A673 (cell line): ENCODE measurements around the gene LARGE1. TPM values are rescaled to one million over a fixed set of nuclear protein-coding genes. Genes with fewer than 3 reads are reported as not detected.

ENCODE experiments used
- BruUV-seq: library from RNA; stranded (reverse); fragments of 400-500 nt; replicated peaks from 2 replicates; lab custom pipeline; 2021; lab: Mats Ljungman, UMichigan
- CTCF ChIA-PET: fragments of 300-600 bp; sonication (Branson Sonifier 250); formaldehyde crosslinking; loops from one replicate; lab custom pipeline; 2022; ENCODE audit warnings: antibody characterized with exemption; lab: Charles Lee
- POLR2A ChIA-PET: fragments of 300-600 bp; sonication (Branson Sonifier 250); formaldehyde crosslinking; loops from one replicate; lab custom pipeline; 2022; ENCODE audit warnings: antibody characterized with exemption; ENCODE audit not compliant: low non-redundant PET; lab: Charles Lee
- DNase-seq: peaks from one replicate; pipeline ENCODE4 v3.0.0-alpha.2; 2015; ENCODE audit warnings: low spot score
- H3K27ac ChIP-seq: fragments of 200-600 bp; sonication (generic); 2 replicates; pipeline ENCODE4 v1.5.1; 2016; ENCODE audit warnings: mixed run types, low read depth, mild to moderate bottlenecking, mixed read lengths, antibody characterized with exemption, low read length; ENCODE audit not compliant: poor library complexity, severe bottlenecking
- H3K27me3 ChIP-seq: fragments of 200-600 bp; sonication (generic); replicated peaks from 2 replicates; pipeline ENCODE4 v1.6.1; 2017; ENCODE audit warnings: mixed run types, low read depth, mild to moderate bottlenecking, mixed read lengths, antibody characterized with exemption, low read length; ENCODE audit not compliant: insufficient read depth, poor library complexity
- H3K36me3 ChIP-seq: fragments of 200-600 bp; sonication (generic); 2 replicates; pipeline ENCODE4 v1.6.1; 2016; ENCODE audit warnings: mixed run types, mild to moderate bottlenecking, mixed read lengths, antibody characterized with exemption, low read length; ENCODE audit not compliant: insufficient read depth, poor library complexity, severe bottlenecking
- H3K4me1 ChIP-seq: fragments of 200-600 bp; sonication (generic); 2 replicates; pipeline ENCODE4 v1.6.1; 2017; ENCODE audit warnings: mixed run types, mild to moderate bottlenecking, mixed read lengths, antibody characterized with exemption, low read length; ENCODE audit not compliant: insufficient read depth, poor library complexity, severe bottlenecking
- H3K4me3 ChIP-seq: fragments of 200-600 bp; sonication (generic); 2 replicates; pipeline ENCODE4 v1.5.1; 2016; ENCODE audit warnings: low read depth, mixed run types, mild to moderate bottlenecking, mixed read lengths, low read length; ENCODE audit not compliant: poor library complexity, severe bottlenecking
- H3K9me3 ChIP-seq: fragments of 200-600 bp; sonication (generic); 2 replicates; pipeline ENCODE4 v1.6.1; 2016; ENCODE audit warnings: mixed run types, low read depth, mild to moderate bottlenecking, mixed read lengths, antibody characterized with exemption, low read length; ENCODE audit not compliant: poor library complexity, severe bottlenecking
- EZH2 ChIP-seq: fragments of 200-600 bp; sonication (generic); IDR thresholded peaks from 2 replicates; pipeline ENCODE4 v1.6.1; 2017; ENCODE audit warnings: borderline replicate concordance, low read depth, mild to moderate bottlenecking, mixed read lengths, antibody characterized with exemption, low read length; ENCODE audit not compliant: poor library complexity, severe bottlenecking
- intact Hi-C: fragments of 100-400 bp; cut with micrococcal nuclease; formaldehyde crosslinking; loops from one replicate; pipeline ENCODE4 v1.10.0; 2022; ENCODE audit not compliant: unreplicated experiment
- total RNA-seq: library from RNA; stranded (reverse); gene quantifications from 2 replicates; pipeline ENCODE4 v1.2.3, GENCODE V29; 2021
- TF ChIP-seq, protein P1 (sequence below): fragments of 300-800, 200-600 bp; sonication (generic); conservative IDR thresholded peaks from 2 replicates; pipeline ENCODE4 v1.5.1; 2017; ENCODE audit warnings: low read depth, mild to moderate bottlenecking, antibody characterized with exemption, low read length, moderate library complexity, mixed read lengths

Gene LARGE1
- total RNA-seq, 1 experiment from 2014 or later, result not detected

GRCh38 chr22:33962409-33962808, 42.1 kb upstream of the LARGE1 start:
- H3K9me3 ChIP-seq, result peaks cover 9% of the 10 kb centered on the region
- POLR2A ChIA-PET, result no interaction called here
- no peaks in the 10 kb centered on the region for H3K27me3 ChIP-seq
- no peak for TF ChIP-seq EZH2
- TF ChIP-seq, protein P1, sequence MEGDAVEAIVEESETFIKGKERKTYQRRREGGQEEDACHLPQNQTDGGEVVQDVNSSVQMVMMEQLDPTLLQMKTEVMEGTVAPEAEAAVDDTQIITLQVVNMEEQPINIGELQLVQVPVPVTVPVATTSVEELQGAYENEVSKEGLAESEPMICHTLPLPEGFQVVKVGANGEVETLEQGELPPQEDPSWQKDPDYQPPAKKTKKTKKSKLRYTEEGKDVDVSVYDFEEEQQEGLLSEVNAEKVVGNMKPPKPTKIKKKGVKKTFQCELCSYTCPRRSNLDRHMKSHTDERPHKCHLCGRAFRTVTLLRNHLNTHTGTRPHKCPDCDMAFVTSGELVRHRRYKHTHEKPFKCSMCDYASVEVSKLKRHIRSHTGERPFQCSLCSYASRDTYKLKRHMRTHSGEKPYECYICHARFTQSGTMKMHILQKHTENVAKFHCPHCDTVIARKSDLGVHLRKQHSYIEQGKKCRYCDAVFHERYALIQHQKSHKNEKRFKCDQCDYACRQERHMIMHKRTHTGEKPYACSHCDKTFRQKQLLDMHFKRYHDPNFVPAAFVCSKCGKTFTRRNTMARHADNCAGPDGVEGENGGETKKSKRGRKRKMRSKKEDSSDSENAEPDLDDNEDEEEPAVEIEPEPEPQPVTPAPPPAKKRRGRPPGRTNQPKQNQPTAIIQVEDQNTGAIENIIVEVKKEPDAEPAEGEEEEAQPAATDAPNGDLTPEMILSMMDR, result no peak
- no peak overlapping the region for H3K4me3 ChIP-seq
- no peak overlapping the region for H3K27ac ChIP-seq
- CTCF ChIA-PET, result no interaction called here
- intact Hi-C loops, result no loop called here
- H3K4me1 ChIP-seq, result no peaks in the 10 kb centered on the region
- no TSS peak for BruUV-seq
- DNase-seq, result no peak
- no peaks in the 10 kb centered on the region for H3K36me3 ChIP-seq

DNA sequence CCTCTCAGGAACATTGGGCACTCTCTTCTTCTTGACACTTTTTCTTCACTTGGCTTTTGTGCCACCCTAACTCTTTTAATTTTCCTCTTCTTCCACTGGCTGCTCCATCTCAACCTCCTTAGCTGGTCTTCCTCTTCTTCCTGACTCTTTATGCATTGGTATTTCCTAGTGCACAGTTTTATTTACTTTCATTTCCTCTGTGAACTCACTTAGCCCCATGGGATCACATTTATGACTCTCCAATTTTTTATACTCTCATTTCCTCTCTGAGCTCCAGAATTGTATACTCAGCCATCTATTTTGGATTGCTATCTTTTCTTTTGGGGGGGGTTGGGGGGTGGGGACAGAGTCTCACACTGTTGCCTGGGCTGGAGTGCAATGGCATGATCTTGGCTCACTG, 38.5 kb upstream of the LARGE1 start:
- H3K4me3 ChIP-seq, result no peak overlapping the region
- TF ChIP-seq, protein P1, result no peak
- TF ChIP-seq EZH2, result no peak
- intact Hi-C loops, result no loop called here
- BruUV-seq, result no TSS peak
- H3K27ac ChIP-seq, result no peak overlapping the region
- CTCF ChIA-PET, result no interaction called here
- H3K4me1 ChIP-seq, result no peaks in the 10 kb centered on the region
- peaks cover 10% of the 10 kb centered on the region for H3K9me3 ChIP-seq
- POLR2A ChIA-PET, result no interaction called here
- H3K27me3 ChIP-seq, result no peaks in the 10 kb centered on the region
- no peak for DNase-seq
- no peaks in the 10 kb centered on the region for H3K36me3 ChIP-seq

DNA sequence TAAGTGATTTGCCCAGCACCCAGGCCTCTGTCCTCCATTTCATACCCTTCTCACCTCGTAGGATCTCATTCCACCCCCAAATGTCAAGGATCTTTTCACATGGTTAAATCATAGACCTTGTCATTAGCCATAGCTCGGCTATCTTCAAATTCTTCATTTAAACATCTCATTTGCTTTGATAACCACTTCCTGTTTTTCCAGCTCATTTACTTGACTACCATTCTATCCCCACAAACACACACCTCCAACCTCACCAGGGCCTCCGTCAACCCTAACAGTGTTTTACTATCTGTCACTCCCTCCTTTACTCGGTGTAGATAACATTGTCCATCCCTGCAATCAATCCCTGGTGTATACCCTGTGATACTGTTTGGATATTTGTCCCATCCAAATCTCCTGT, 36.8 kb upstream of the LARGE1 start:
- no peak for TF ChIP-seq EZH2
- TF ChIP-seq, protein P1, result no peak
- H3K36me3 ChIP-seq, result no peaks in the 10 kb centered on the region
- no peaks in the 10 kb centered on the region for H3K4me1 ChIP-seq
- H3K4me3 ChIP-seq, result no peak overlapping the region
- DNase-seq, result no peak
- no TSS peak for BruUV-seq
- ChIA-PET POLR2A (no interaction called here), CTCF (no interaction called here)
- H3K27ac ChIP-seq, result no peak overlapping the region
- H3K27me3 ChIP-seq, result no peaks in the 10 kb centered on the region
- peaks cover 10% of the 10 kb centered on the region for H3K9me3 ChIP-seq
- intact Hi-C loops, result no loop called here
